DOHH2 (cell line): ENCODE data around the gene FGD6.

Experiments used
- H3F3A ChIP-seq: fragments of 200-600 bp; sonication (generic), shearing (Covaris generic); 2 replicates; pipeline ENCODE4 v1.6.0; 2016; ENCODE audit warnings: antibody characterized with exemption, mild to moderate bottlenecking; ENCODE audit not compliant: control insufficient read depth, insufficient read depth
- H3K27ac ChIP-seq: fragments of 200-600 bp; sonication (generic); 2 replicates; pipeline ENCODE4 v1.5.1; 2014; ENCODE audit warnings: low read depth, mild to moderate bottlenecking, low read length, moderate library complexity
- H3K27me3 ChIP-seq: fragments of 200-600 bp; sonication (generic); 2 replicates; pipeline ENCODE4 v1.6.1; 2014; ENCODE audit warnings: mild to moderate bottlenecking, low read length, mixed read lengths; ENCODE audit not compliant: control insufficient read depth
- H3K36me3 ChIP-seq: fragments of 200-600 bp; sonication (generic); 2 replicates; pipeline ENCODE4 v1.6.1; 2014; ENCODE audit warnings: mild to moderate bottlenecking, low read length, moderate library complexity, mixed read lengths; ENCODE audit not compliant: control insufficient read depth
- H3K4me1 ChIP-seq: fragments of 200-600 bp; sonication (generic); 2 replicates; pipeline ENCODE4 v1.6.1; 2014; ENCODE audit warnings: mild to moderate bottlenecking, low read length, mixed read lengths; ENCODE audit not compliant: control insufficient read depth
- H3K4me2 ChIP-seq: fragments of 200-600 bp; sonication (generic); 2 replicates; pipeline ENCODE4 v1.6.0; 2014; ENCODE audit warnings: mild to moderate bottlenecking, low read length, moderate library complexity
- H3K4me3 ChIP-seq: fragments of 200-600 bp; sonication (generic); 2 replicates; pipeline ENCODE4 v1.5.1; 2014; ENCODE audit warnings: mild to moderate bottlenecking, low read length, mixed read lengths
- H3K79me2 ChIP-seq: fragments of 200-600 bp; sonication (generic); 2 replicates; pipeline ENCODE4 v1.6.1; 2014; ENCODE audit warnings: mild to moderate bottlenecking, low read length, mixed read lengths; ENCODE audit not compliant: control insufficient read depth
- H3K9me2 ChIP-seq: fragments of 200-600 bp; sonication (generic); replicated peaks from 2 replicates; pipeline ENCODE4 v1.6.1; 2014; ENCODE audit warnings: mild to moderate bottlenecking, low read length, mixed read lengths; ENCODE audit not compliant: control insufficient read depth
- H3K9me3 ChIP-seq: fragments of 200-600 bp; sonication (generic); 2 replicates; pipeline ENCODE4 v1.6.1; 2014; ENCODE audit warnings: antibody characterized with exemption, low read length, mixed read lengths; ENCODE audit not compliant: control insufficient read depth, insufficient read depth
- H4K20me1 ChIP-seq: fragments of 200-600 bp; sonication (generic); 2 replicates; pipeline ENCODE4 v1.6.0; 2014; ENCODE audit warnings: low read depth, mild to moderate bottlenecking, antibody characterized with exemption, low read length, moderate library complexity; ENCODE audit not compliant: control insufficient read depth, insufficient read depth
- CTCF ChIP-seq: fragments of 200-600 bp; sonication (generic); IDR thresholded peaks from one replicate; pipeline ENCODE4 v1.5.1; 2014; ENCODE audit warnings: antibody characterized with exemption, mild to moderate bottlenecking, low read depth, low read length; ENCODE audit not compliant: poor library complexity, severe bottlenecking
- EZH2phosphoT487 ChIP-seq: fragments of 200-600 bp; sonication (generic); IDR thresholded peaks from 2 replicates; pipeline ENCODE4 v1.6.1; 2017; ENCODE audit warnings: borderline replicate concordance, mild to moderate bottlenecking, antibody characterized with exemption, low read length, moderate library complexity, mixed read lengths

FGD6 gene

GRCh38 chr12:95146769-95147168 lies 70.5 kb downstream of the FGD6 start:
- Histone ChIP-seq H3K79me2 (no peaks in the 10 kb centered on the region), H3K4me2 (no peak overlapping the region), H3K27me3 (no peaks in the 10 kb centered on the region), H3K27ac (no peak overlapping the region), H3K36me3 (peaks cover 53% of the 10 kb centered on the region), H3K4me1 (no peaks in the 10 kb centered on the region), H4K20me1 (no peaks in the 10 kb centered on the region), H3K9me2 (no peaks in the 10 kb centered on the region), H3F3A (peaks cover 8% of the 10 kb centered on the region; the same call in 1 of the 2 replicates), H3K9me3 (no peaks in the 10 kb centered on the region), H3K4me3 (no peak overlapping the region)
- no peak for TF ChIP-seq EZH2phosphoT487
- no peak for TF ChIP-seq CTCF

DNA sequence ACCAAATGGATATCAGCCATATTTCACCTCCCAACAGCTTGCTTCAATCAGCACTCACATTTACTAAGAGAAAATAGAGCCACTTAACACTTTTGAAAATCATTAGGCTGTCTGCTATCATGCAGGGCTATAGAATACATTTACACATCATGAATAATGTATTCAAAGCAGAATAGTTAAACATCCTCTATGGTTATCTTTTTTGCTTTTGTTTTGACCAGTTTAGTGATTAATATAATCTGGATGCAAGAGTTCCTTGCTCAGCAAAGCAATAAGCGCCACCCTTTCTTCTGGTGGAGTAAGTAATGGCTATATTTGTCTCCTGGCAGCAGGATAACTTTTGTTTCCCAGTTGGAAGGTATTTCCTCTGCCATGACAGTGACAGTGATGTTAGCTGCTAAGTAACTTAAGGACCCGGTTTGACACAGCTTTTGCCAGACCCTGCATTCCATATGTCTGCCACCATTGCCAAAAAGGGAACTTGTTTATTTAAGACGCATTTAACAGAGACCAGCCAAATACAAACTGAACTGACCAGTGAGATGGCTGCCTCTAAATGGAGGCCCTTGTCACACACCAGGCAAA lies 73.6 kb downstream of the FGD6 start:
- no peak overlapping the region for H3K4me2 ChIP-seq
- no peaks in the 10 kb centered on the region for H3K27me3 ChIP-seq
- H3K27ac ChIP-seq, result no peak overlapping the region
- peaks cover 63% of the 10 kb centered on the region for H3K36me3 ChIP-seq
- H3K9me2 ChIP-seq, result no peaks in the 10 kb centered on the region
- TF ChIP-seq CTCF, result no peak
- TF ChIP-seq EZH2phosphoT487, result no peak
- H3F3A ChIP-seq, result peaks cover 11% of the 10 kb centered on the region; the same call in 1 of the 2 replicates
- no peaks in the 10 kb centered on the region for H4K20me1 ChIP-seq
- no peaks in the 10 kb centered on the region for H3K9me3 ChIP-seq
- H3K79me2 ChIP-seq, result no peaks in the 10 kb centered on the region
- no peaks in the 10 kb centered on the region for H3K4me1 ChIP-seq
- H3K4me3 ChIP-seq, result no peak overlapping the region

DNA sequence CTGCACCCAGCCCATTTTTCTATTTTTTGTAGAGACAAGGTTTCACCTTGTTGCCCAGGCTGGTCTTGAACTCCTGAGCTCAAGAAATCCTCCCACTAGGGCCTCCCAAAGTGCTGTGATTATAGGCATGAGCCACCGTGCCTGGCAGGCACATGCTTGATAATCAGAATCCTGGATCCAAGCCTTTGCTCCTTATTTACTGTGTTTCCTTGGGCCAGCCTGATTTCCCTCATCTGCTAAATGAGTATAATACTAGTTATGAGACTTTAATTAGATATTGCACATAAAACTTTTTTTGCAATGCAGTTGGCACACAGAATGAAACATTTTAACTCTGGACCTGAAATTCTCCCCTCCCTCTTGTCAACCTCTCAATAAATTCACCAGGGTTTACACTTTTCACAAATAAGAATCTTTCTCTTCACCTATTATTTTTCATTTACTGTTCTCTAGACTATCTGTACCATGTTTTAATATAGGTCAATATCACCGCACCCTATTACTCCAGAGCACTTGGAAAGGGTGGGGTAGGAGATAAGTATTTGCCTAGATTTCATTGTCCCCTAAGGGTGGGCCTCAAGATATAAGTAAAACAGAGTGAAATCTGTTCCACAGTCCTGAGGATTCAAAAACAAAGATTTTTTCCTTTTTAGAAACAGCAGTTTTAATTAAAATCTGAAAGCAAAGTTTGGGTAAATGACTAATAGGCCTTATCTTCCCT lies 74.7 kb downstream of the FGD6 start:
- no peak for TF ChIP-seq EZH2phosphoT487
- no peak for TF ChIP-seq CTCF
- Histone ChIP-seq H3K4me3 (no peak overlapping the region), H3K27me3 (no peaks in the 10 kb centered on the region), H3F3A (0 out of 2 replicates have a peak, but pooled peaks cover 5% of the 10 kb centered on the region), H3K9me2 (no peaks in the 10 kb centered on the region), H3K4me1 (no peaks in the 10 kb centered on the region), H4K20me1 (no peaks in the 10 kb centered on the region), H3K4me2 (no peak overlapping the region), H3K27ac (no peak overlapping the region), H3K9me3 (no peaks in the 10 kb centered on the region), H3K36me3 (peaks cover 62% of the 10 kb centered on the region), H3K79me2 (no peaks in the 10 kb centered on the region)
